ENCODE measurements around the gene ZBTB17. TPM values are rescaled to one million over a fixed set of nuclear protein-coding genes. Genes with fewer than 3 reads are reported as not detected.

The ZBTB17 gene
- total and polyA plus RNA-seq, 11 donors, result 14.5 to 29.2 (median 22.1) TPM

GRCh38 chr1:15989776-15990175, 13.9 kb upstream of the ZBTB17 start:
- no peak overlapping the region for H3K27ac ChIP-seq
- H3K4me1 ChIP-seq, result no peaks in the 10 kb centered on the region
- H3K36me3 ChIP-seq, result no peaks in the 10 kb centered on the region
- TF ChIP-seq POLR2A (IDR thresholded peaks at IDR 0.05) (no peak), CTCF (IDR thresholded peaks at IDR 0.05) (no peak)
- no peaks in the 10 kb centered on the region for H3K9me3 ChIP-seq
- no peaks in the 10 kb centered on the region for H3K27me3 ChIP-seq
- DNase-seq (no peak), ATAC-seq (peak in 1 of 4 donors; percentile 11)
- intact Hi-C loops (cut with DNase I), result loop anchor here in 9 of 10 donors (5.0 to 10.0 kb wide), 4 partner anchors 172 to 197 kb away; no protein-coding TSS in a partner anchor
- no peak overlapping the region for H3K4me3 ChIP-seq
- 52 to 59% (median 57%) methylated on average over 9 of the region's 9 CpGs for WGBS, 4 donors

GRCh38 chr1:15988856-15989736, 13.2 kb upstream of the ZBTB17 start:
- TF ChIP-seq POLR2A (IDR thresholded peaks at IDR 0.05) (no peak), CTCF (IDR thresholded peaks at IDR 0.05) (no peak)
- intact Hi-C loops (cut with DNase I), result loop anchor here in 1 of 10 donors (10.0 kb wide), 1 partner anchor 194 kb away; no protein-coding TSS in a partner anchor
- Histone ChIP-seq H3K36me3 (no peaks in the 10 kb centered on the region), H3K4me3 (no peak overlapping the region), H3K27ac (no peak overlapping the region), H3K9me3 (no peaks in the 10 kb centered on the region), H3K4me1 (no peaks in the 10 kb centered on the region), H3K27me3 (no peaks in the 10 kb centered on the region)
- no peak for DNase-seq
- WGBS, 4 donors, result 76 to 88% (median 81%) methylated on average over 8 to 13 of the region's 13 CpGs
- no peak for ATAC-seq

- DNase-seq (no peak), ATAC-seq (no peak)
- no peaks in the 10 kb centered on the region for H3K36me3 ChIP-seq
- no peak overlapping the region for H3K4me3 ChIP-seq
- TF ChIP-seq CTCF (IDR thresholded peaks at IDR 0.05) (no peak), POLR2A (IDR thresholded peaks at IDR 0.05) (no peak)
- 65 to 78% (median 69%) methylated on average over 5 of the region's 5 CpGs for WGBS, 4 donors
- H3K9me3 ChIP-seq, result no peaks in the 10 kb centered on the region
- intact Hi-C loops (cut with DNase I), result loop anchor here in 1 of 10 donors (10.0 kb wide), 1 partner anchor 191 kb away; no protein-coding TSS in a partner anchor
- no peak overlapping the region for H3K27ac ChIP-seq
- H3K27me3 ChIP-seq, result no peaks in the 10 kb centered on the region
- no peaks in the 10 kb centered on the region for H3K4me1 ChIP-seq
Measured at GRCh38 chr1:15985611-15986297, 9.9 kb upstream of the ZBTB17 start.

GRCh38 chr1:15983275-15983674, 7.4 kb upstream of the ZBTB17 start:
- no peak for ATAC-seq
- no peak overlapping the region for H3K4me3 ChIP-seq
- H3K27me3 ChIP-seq, result no peaks in the 10 kb centered on the region
- H3K36me3 ChIP-seq, result no peaks in the 10 kb centered on the region
- H3K4me1 ChIP-seq, result no peaks in the 10 kb centered on the region
- WGBS, 4 donors, result 26 to 41% (median 34%) methylated on average over 1 of the region's 1 CpG
- intact Hi-C loops (cut with DNase I), result loop anchor here in 1 of 10 donors (10.0 kb wide), 1 partner anchor 188 kb away; no protein-coding TSS in a partner anchor
- TF ChIP-seq POLR2A (IDR thresholded peaks at IDR 0.05) (no peak), CTCF (IDR thresholded peaks at IDR 0.05) (no peak)
- DNase-seq, result no peak
- no peaks in the 10 kb centered on the region for H3K9me3 ChIP-seq
- H3K27ac ChIP-seq, result no peak overlapping the region

Data from heart left ventricle (tissue), 16 donors.